Measurements from ENCODE around the gene GBF1.

The GBF1 gene

DNA sequence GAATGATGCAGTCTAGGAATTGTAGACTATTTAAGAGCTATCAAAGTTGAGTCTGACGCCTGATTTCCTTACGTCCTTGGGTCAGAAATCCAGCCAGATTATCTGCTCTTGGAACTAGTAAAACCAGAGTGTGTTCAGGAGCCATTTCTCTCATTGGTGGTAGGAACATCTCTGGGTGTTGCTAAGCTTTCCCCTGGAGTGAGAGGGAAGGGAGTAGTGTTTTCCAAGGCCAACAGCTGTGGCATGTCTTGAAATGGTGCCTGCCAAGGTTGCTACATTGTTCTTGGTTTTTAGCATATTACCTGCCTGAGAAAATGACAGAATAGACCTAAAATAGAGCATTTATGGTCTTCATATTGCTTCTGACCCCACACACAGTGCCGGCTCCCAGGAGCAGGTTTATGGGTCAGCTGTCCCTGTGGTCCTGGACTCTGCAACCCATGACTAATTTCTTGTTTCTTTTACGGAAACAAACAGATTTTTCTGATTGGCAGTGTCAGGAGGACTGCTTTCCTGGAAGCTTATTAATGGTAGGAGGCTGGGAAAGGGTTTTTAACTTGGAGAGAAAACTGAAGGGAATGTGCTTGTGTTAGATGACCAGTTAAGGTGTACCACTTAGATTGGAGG lies 17.5 kb downstream of the GBF1 start:
- peaks cover 48% of the 10 kb centered on the region for H3K36me3 ChIP-seq (ENCODE audit: insufficient read depth, low read length)

DNA sequence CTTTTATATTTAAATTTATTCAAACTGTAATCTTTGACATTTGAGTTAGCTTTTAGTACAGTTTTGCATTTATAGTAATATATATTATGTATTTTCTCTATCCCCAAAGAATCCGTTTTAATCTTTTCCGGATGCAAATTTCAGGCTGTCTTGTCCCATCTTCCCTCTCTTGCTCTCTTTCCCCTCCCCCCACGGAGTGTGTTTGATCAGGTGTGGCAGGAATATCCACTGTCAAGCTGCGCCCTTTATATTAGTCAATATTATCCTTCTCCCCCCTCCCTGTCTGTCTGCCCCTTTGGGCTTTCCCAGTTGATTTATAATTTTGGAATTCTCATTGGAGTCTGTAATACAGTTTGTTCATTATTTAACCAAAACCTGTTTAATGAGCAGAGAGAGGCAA lies 19.0 kb downstream of the GBF1 start:
- Histone ChIP-seq H3K9me3 (ENCODE audit: low read length) (no peaks in the 10 kb centered on the region), H3K4me3 (ENCODE audit: low read length) (no peak overlapping the region), H2AFZ (ENCODE audit: low read depth, low read length) (no peak overlapping the region), H3K4me1 (ENCODE audit: insufficient read depth, low read length) (peaks cover 11% of the 10 kb centered on the region), H3K27me3 (ENCODE audit: insufficient read depth, low read length) (no peaks in the 10 kb centered on the region), H3K36me3 (ENCODE audit: insufficient read depth, low read length) (peaks cover 41% of the 10 kb centered on the region)

More for the DNA sequence above, 17.5 kb downstream of the GBF1 start:
- Histone ChIP-seq H3K4me3 (ENCODE audit: low read length) (no peak overlapping the region), H3K4me1 (ENCODE audit: insufficient read depth, low read length) (peaks cover 11% of the 10 kb centered on the region), H2AFZ (ENCODE audit: low read depth, low read length) (no peak overlapping the region), H3K27me3 (ENCODE audit: insufficient read depth, low read length) (no peaks in the 10 kb centered on the region), H3K9me3 (ENCODE audit: low read length) (no peaks in the 10 kb centered on the region)

DNA sequence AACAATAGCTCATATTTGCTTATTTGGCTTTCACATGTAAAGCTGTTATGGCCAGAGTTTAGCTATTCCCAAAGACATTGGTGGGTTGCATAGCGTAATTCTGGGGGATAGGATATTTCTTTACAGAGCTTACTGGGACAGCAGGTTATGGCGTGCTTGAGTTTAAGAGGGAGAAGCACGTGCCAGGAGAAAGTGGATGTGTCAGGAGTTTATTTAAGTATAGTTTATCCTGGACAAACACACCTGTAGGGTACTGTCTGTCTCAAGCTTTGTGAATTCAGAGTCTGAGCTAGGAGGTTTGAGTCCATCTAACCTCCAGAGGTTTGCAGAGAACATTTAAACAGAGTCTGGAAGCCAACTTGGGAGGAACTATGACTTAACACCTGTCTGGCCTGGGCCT lies 21.3 kb downstream of the GBF1 start:
- Histone ChIP-seq H3K27me3 (ENCODE audit: insufficient read depth, low read length) (no peaks in the 10 kb centered on the region), H2AFZ (ENCODE audit: low read depth, low read length) (no peak overlapping the region), H3K36me3 (ENCODE audit: insufficient read depth, low read length) (peaks cover 28% of the 10 kb centered on the region), H3K9me3 (ENCODE audit: low read length) (no peaks in the 10 kb centered on the region), H3K4me3 (ENCODE audit: low read length) (no peak overlapping the region), H3K4me1 (ENCODE audit: insufficient read depth, low read length) (peaks cover 2% of the 10 kb centered on the region)

DNA sequence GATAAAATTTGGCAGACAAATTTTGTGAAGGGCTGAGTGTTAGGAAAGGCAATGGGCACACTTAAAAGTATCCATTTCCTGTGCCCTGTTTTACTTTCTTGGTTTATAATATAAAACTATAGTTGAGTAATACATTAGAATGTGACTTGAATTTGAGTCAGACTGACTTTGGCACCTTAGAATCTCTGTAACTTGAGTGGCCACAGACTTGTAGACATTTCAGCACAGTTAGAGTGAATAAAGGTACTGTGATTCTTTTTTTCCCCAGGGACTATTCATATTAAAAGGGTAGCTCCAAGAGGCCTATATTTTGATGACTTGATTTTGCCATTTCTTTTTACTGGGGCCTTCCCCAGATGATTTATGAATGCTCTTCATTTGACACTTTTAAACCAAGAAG lies 22.4 kb downstream of the GBF1 start:
- Histone ChIP-seq H3K4me1 (ENCODE audit: insufficient read depth, low read length) (peaks cover 2% of the 10 kb centered on the region), H3K36me3 (ENCODE audit: insufficient read depth, low read length) (peaks cover 18% of the 10 kb centered on the region), H3K27me3 (ENCODE audit: insufficient read depth, low read length) (no peaks in the 10 kb centered on the region), H3K9me3 (ENCODE audit: low read length) (no peaks in the 10 kb centered on the region), H2AFZ (ENCODE audit: low read depth, low read length) (no peak overlapping the region), H3K4me3 (ENCODE audit: low read length) (no peak overlapping the region)

DNA sequence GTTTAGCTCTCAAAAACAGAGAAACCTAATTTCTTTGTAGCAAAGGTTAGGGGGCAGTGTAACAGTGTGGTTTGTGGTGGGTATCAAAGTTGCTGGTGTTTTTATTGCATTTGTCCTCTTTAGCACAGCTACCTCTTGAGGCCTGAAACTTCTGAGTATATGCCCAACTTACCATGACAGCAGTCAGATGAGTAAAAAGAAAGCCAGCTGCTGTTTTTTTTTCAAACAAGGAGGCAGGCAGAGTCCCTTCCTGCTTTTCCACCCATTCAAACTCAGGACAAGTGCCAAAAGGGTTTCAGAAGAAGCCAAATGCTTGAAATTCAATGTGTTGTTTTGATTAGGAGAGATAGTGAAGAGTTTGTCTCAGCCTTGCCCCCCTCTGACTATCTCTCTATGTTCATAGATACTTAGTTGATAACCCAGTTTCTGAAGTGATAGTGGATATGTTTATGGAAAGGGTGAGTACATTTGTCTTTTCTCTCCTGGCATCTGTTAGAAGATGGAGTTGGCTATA lies 23.1 kb downstream of the GBF1 start:
- H3K4me1 ChIP-seq (ENCODE audit: insufficient read depth, low read length): no peaks in the 10 kb centered on the region
- H2AFZ ChIP-seq (ENCODE audit: low read depth, low read length): no peak overlapping the region
- no peak overlapping the region for H3K4me3 ChIP-seq (ENCODE audit: low read length)
- H3K27me3 ChIP-seq (ENCODE audit: insufficient read depth, low read length): no peaks in the 10 kb centered on the region
- peaks cover 11% of the 10 kb centered on the region for H3K36me3 ChIP-seq (ENCODE audit: insufficient read depth, low read length)
- H3K9me3 ChIP-seq (ENCODE audit: low read length): no peaks in the 10 kb centered on the region

DNA sequence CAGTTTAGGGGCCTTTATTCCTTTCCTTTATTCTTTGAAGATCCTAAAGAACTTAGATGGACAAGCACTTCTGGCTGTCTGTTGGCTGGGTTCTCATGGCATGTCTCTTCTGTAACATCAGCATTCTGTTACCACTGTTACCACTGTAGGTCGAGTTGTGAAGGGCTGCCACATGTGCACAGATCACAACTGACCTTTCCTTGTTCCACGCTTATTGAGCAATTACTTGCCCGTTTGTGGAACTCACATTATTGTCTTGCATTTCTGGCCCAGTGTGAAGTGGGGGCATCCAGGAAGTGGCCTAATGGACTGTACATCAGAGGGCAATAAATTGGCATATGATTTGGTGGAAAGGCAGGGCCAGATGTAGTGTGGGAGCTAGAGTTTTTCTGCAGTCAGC lies 23.7 kb downstream of the GBF1 start:
- Histone ChIP-seq H3K4me1 (ENCODE audit: insufficient read depth, low read length) (no peaks in the 10 kb centered on the region), H3K9me3 (ENCODE audit: low read length) (peaks cover under 1% of the 10 kb centered on the region)

DNA sequence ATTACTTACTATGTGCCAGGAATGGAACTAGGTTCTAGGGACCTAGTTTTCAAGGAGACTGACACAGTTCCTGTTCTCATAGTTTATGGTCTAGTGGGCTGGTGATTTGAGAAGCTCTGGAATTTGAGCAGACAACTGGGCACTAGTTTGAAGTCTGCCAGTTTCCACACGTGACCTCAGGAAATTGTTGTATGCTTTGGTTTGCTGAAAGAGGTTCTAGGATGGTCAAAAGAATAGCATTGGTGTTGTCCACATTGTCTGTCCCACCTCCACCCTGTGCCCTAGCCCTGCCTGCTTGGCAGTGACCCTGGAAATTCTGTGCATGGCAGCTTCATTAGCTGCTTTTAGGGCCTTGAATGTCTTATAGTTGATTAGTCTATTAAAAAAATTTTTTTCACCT lies 28.7 kb downstream of the GBF1 start:
- peaks cover 2% of the 10 kb centered on the region for H3K9me3 ChIP-seq (ENCODE audit: low read length)
- peaks cover under 1% of the 10 kb centered on the region for H3K4me1 ChIP-seq (ENCODE audit: insufficient read depth, low read length)
- no peaks in the 10 kb centered on the region for H3K36me3 ChIP-seq (ENCODE audit: insufficient read depth, low read length)
- H3K4me3 ChIP-seq (ENCODE audit: low read length): no peak overlapping the region
- H3K27me3 ChIP-seq (ENCODE audit: insufficient read depth, low read length): no peaks in the 10 kb centered on the region
- no peak overlapping the region for H2AFZ ChIP-seq (ENCODE audit: low read depth, low read length)

More for the DNA sequence above, 23.7 kb downstream of the GBF1 start:
- Histone ChIP-seq H3K36me3 (ENCODE audit: insufficient read depth, low read length) (peaks cover 6% of the 10 kb centered on the region), H3K27me3 (ENCODE audit: insufficient read depth, low read length) (no peaks in the 10 kb centered on the region), H2AFZ (ENCODE audit: low read depth, low read length) (no peak overlapping the region), H3K4me3 (ENCODE audit: low read length) (no peak overlapping the region)

DNA sequence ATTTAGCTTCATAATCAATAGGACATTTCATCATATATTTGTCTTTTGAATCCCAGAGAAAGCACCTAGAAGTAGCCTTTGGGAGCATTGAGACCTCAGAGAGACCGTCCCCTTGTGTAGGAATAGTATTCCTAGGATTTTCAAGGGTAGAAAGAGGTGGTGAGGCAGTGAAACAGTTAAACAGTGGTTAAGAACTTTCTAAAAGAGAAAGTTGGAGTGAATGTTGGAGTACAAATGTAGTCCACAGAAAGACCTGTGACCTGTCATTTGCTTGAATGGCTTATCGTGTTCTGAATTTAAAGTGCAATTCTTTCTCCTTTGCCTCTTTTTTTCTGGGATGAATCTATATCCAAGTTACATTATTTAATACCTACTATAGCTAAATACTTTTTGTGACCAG lies 30.0 kb downstream of the GBF1 start:
- no peak overlapping the region for H2AFZ ChIP-seq (ENCODE audit: low read depth, low read length)
- no peaks in the 10 kb centered on the region for H3K27me3 ChIP-seq (ENCODE audit: insufficient read depth, low read length)
- no peak overlapping the region for H3K4me3 ChIP-seq (ENCODE audit: low read length)
- no peaks in the 10 kb centered on the region for H3K36me3 ChIP-seq (ENCODE audit: insufficient read depth, low read length)
- peaks cover 2% of the 10 kb centered on the region for H3K9me3 ChIP-seq (ENCODE audit: low read length)
- peaks cover 10% of the 10 kb centered on the region for H3K4me1 ChIP-seq (ENCODE audit: insufficient read depth, low read length)

DNA sequence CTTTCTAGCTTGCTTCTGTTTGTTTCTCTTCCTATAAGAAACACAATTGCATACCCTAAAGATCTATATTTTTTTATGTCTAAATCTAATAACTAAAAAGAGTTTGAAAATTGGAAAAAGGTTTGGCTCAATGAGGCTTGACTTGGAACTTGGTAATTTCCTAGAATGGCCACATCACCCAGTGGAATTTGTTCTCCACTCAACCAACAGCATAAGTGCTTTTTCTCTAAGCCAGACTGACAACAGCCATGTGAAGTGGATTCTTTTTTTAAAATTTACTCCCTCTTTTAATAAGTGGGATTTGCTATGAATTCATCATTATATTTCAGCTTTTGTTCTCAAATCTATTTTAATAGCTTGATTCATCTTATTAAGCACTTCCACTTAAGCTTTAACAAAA lies 33.8 kb downstream of the GBF1 start:
- H3K36me3 ChIP-seq (ENCODE audit: insufficient read depth, low read length): no peaks in the 10 kb centered on the region
- H3K9me3 ChIP-seq (ENCODE audit: low read length): peaks cover 1% of the 10 kb centered on the region
- no peaks in the 10 kb centered on the region for H3K27me3 ChIP-seq (ENCODE audit: insufficient read depth, low read length)
- peaks cover 10% of the 10 kb centered on the region for H3K4me1 ChIP-seq (ENCODE audit: insufficient read depth, low read length)
- no peak overlapping the region for H3K4me3 ChIP-seq (ENCODE audit: low read length)
- H2AFZ ChIP-seq (ENCODE audit: low read depth, low read length): no peak overlapping the region

DNA sequence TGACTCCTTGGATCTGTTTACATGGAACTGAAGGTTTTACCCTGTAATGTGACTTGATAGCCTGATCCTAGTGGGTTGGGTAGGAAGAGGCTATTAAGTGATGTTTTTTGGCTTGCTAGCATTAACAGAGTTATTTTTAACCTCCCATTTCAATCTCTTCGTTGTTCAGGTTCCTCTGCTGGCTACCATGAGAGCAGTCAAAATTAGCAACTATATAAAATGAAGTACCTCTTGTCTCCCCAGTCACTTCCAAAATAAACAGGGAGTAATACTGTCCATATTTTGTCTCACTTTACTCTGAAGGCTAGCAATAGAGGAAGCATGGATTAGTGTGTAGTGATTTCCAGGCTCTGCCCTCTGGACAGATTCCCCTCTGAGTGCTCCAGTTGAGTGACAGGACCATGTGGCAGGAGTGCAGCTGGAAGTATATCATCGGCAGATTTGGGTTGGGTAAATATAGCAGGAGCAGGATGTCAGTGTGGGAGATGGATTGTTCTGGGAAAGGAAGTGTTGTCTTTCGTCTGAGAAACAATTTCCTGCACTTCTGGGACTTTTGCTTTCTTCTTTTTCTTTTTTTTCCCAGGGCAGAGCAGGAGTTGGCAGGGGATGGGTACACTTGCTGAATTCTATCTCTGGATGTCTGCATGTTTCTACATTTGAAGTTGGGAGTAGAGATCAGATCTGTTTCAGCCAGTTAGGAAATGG lies 35.2 kb downstream of the GBF1 start:
- Histone ChIP-seq H3K4me3 (ENCODE audit: low read length) (no peak overlapping the region), H3K27me3 (ENCODE audit: insufficient read depth, low read length) (no peaks in the 10 kb centered on the region), H2AFZ (ENCODE audit: low read depth, low read length) (no peak overlapping the region), H3K4me1 (ENCODE audit: insufficient read depth, low read length) (peaks cover 10% of the 10 kb centered on the region), H3K36me3 (ENCODE audit: insufficient read depth, low read length) (no peaks in the 10 kb centered on the region), H3K9me3 (ENCODE audit: low read length) (no peaks in the 10 kb centered on the region)

DNA sequence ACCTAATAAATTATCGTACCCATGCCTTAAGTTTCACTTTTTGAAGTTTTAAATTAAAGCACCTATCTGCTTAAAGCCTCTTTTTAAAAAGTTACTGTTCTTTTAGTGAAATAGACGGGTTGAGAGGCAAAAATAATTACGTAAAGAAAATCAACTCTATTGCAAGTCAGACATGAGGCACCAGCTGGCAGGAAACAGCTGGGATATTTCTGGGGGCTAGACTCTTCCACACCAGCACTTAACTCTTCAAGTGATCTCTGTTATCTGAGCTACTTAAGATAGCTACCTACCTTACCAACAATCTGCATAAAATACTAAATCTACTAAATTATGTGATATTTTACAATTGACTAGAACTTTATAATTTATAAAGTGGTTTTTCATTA lies 35.8 kb downstream of the GBF1 start:
- no peak overlapping the region for H2AFZ ChIP-seq (ENCODE audit: low read depth, low read length)
- no peak overlapping the region for H3K4me3 ChIP-seq (ENCODE audit: low read length)
- peaks cover 10% of the 10 kb centered on the region for H3K4me1 ChIP-seq (ENCODE audit: insufficient read depth, low read length)
- H3K36me3 ChIP-seq (ENCODE audit: insufficient read depth, low read length): no peaks in the 10 kb centered on the region
- H3K9me3 ChIP-seq (ENCODE audit: low read length): no peaks in the 10 kb centered on the region
- no peaks in the 10 kb centered on the region for H3K27me3 ChIP-seq (ENCODE audit: insufficient read depth, low read length)

DNA sequence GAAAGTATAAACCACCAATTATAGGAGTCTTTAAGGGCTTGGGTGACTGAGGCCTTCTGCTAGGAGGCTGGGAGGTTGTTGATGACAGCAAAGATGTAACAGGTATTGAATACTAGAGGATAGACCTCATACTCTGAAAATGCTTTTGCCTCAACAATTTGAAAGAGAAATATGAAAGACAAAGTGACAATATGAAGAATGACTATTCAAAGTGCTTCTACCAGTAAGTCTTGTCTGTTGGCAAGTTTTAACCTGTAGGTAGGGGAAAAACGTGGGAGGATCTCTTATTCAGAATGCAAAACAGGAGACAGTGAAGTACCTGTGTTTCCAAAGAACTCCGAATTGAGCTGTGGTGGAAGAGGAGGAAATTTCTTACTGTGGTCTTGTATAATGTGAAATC lies 38.2 kb downstream of the GBF1 start:
- H3K36me3 ChIP-seq (ENCODE audit: insufficient read depth, low read length): no peaks in the 10 kb centered on the region
- no peaks in the 10 kb centered on the region for H3K27me3 ChIP-seq (ENCODE audit: insufficient read depth, low read length)
- H2AFZ ChIP-seq (ENCODE audit: low read depth, low read length): no peak overlapping the region

DNA sequence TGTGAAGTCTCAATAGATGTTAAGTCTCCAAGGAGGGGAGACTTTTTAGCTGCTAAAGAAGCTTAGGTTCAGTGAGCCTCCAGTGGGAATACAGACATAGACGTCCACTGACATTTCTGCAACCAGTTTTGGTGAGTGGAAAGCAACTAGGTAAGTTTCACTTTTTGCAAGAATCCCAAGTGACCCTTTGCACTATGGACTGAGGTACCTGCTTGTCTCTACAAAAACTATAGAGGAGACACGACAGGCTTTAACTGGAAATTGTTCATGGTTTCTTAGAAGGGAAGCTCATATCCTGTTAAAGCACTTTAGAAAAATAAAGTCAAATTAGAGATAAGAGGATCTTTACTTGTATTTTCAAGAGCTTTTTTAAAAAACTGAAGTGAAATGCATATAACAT lies 38.6 kb downstream of the GBF1 start:
- Histone ChIP-seq H2AFZ (ENCODE audit: low read depth, low read length) (no peak overlapping the region), H3K4me1 (ENCODE audit: insufficient read depth, low read length) (peaks cover 10% of the 10 kb centered on the region), H3K9me3 (ENCODE audit: low read length) (peaks cover 2% of the 10 kb centered on the region), H3K27me3 (ENCODE audit: insufficient read depth, low read length) (no peaks in the 10 kb centered on the region), H3K36me3 (ENCODE audit: insufficient read depth, low read length) (no peaks in the 10 kb centered on the region), H3K4me3 (ENCODE audit: low read length) (no peak overlapping the region)

More for the DNA sequence above, 38.2 kb downstream of the GBF1 start:
- Histone ChIP-seq H3K4me1 (ENCODE audit: insufficient read depth, low read length) (peaks cover 10% of the 10 kb centered on the region), H3K4me3 (ENCODE audit: low read length) (no peak overlapping the region), H3K9me3 (ENCODE audit: low read length) (peaks cover 2% of the 10 kb centered on the region)
